Hippocampal formation (tissue), 2 donors: ENCODE data around the gene CLCN5.
"Not testable (repeated sequence)": the region's sequence is repeated elsewhere in the genome, so short reads cannot be mapped to it uniquely, and the experiment has no call there.

Experiments
- DNase-seq, 2 donors: peaks; one replicate each; lab custom pipeline; 2025; lab: John Stamatoyannopoulos, UW

Gene CLCN5

GRCh38 chrX:49995795-49996455 lies 73.5 kb downstream of the CLCN5 start:
- no peak for DNase-seq

GRCh38 chrX:49996474-49996873 lies 74.1 kb downstream of the CLCN5 start:
- no peak for DNase-seq

GRCh38 chrX:49999087-49999486 lies 76.7 kb downstream of the CLCN5 start:
- DNase-seq = no peak

- DNase-seq = no peak
Measured at GRCh38 chrX:50000937-50001542, 78.6 kb downstream of the CLCN5 start.

- no peak for DNase-seq
Measured at GRCh38 chrX:50002067-50002714, 79.8 kb downstream of the CLCN5 start.

GRCh38 chrX:50003467-50003866 lies 81.1 kb downstream of the CLCN5 start:
- no peak for DNase-seq

GRCh38 chrX:50003927-50004326 lies 81.5 kb downstream of the CLCN5 start:
- DNase-seq = no peak

- not testable (repeated sequence) for DNase-seq
Measured at GRCh38 chrX:50025591-50025990, 103.2 kb downstream of the CLCN5 start.

- DNase-seq = no peak
Measured at GRCh38 chrX:50035126-50035525, 112.7 kb downstream of the CLCN5 start.

- DNase-seq = no peak
Measured at GRCh38 chrX:50036426-50036825, 114.0 kb downstream of the CLCN5 start.

GRCh38 chrX:50045823-50046222 lies 123.4 kb downstream of the CLCN5 start:
- no peak for DNase-seq

GRCh38 chrX:50049228-50049627 lies 126.8 kb downstream of the CLCN5 start:
- DNase-seq = no peak

GRCh38 chrX:50054147-50054546 lies 131.8 kb downstream of the CLCN5 start:
- no peak for DNase-seq

- DNase-seq = no peak
Measured at GRCh38 chrX:50066318-50066937, 144.0 kb downstream of the CLCN5 start.

- peak; percentile 30 for DNase-seq
Measured at GRCh38 chrX:50067435-50068284, 145.3 kb downstream of the CLCN5 start.

GRCh38 chrX:50068285-50068563 lies 145.8 kb downstream of the CLCN5 start:
- no peak for DNase-seq

GRCh38 chrX:50068893-50069292 lies 146.5 kb downstream of the CLCN5 start:
- no peak for DNase-seq

- no peak for DNase-seq
Measured at GRCh38 chrX:50071494-50071893, 149.1 kb downstream of the CLCN5 start.

GRCh38 chrX:50072110-50072509 lies 149.7 kb downstream of the CLCN5 start:
- no peak for DNase-seq

GRCh38 chrX:50073601-50074000 lies 151.2 kb downstream of the CLCN5 start:
- no peak for DNase-seq

GRCh38 chrX:50075630-50076339 lies 153.4 kb downstream of the CLCN5 start:
- no peak for DNase-seq
